Pancreas (tissue), 10 donors: Measurements from ENCODE around the gene SASS6. TPM values are rescaled to one million over a fixed set of nuclear protein-coding genes. Genes with fewer than 3 reads are reported as not detected.
A peak's percentile ranks its signal among the peaks of the same experiment; 100 is the strongest.

ENCODE experiments used
- ATAC-seq, 4 donors: fragments of 200-7000 bp; cut with Tn5 transposase; one replicate each; pipeline versions ENCODE4 v1.8.0 to v1.9.1; 2020; ENCODE audit warnings: mild to moderate bottlenecking in 4 of 4, moderate library complexity in 4 of 4
- DNase-seq, 6 donors: peaks; one replicate each; pipeline ENCODE4 v3.0.0-alpha.2; 2020
- FAIRE-seq: peaks from 2 replicates; lab custom pipeline; 2012; peaks lifted over from hg19 to GRCh38; lab: Jason Lieb, UNC
- H3K27ac ChIP-seq, 4 donors: fragments of 200-600 bp; sonication (generic); 1 replicate in 3 of 4; 2 replicates in 1 of 4; pipeline versions ENCODE4 v1.5.0 to v1.8.0; 2020
- H3K27me3 ChIP-seq, 4 donors: fragments of 200-600 bp; one replicate each; pipeline ENCODE4 v1.8.0; 2021
- H3K36me3 ChIP-seq, 3 donors: fragments of 200-600 bp; sonication (generic) in 1 of 3; one replicate each; pipeline versions ENCODE4 v1.5.0 to v1.8.0; 2020 to 2021
- H3K4me1 ChIP-seq, 3 donors: fragments of 200-600 bp; one replicate each; pipeline ENCODE4 v1.8.0; 2021
- H3K4me3 ChIP-seq, 4 donors: fragments of 200-600 bp; sonication (generic) in 2 of 4; one replicate each; pipeline versions ENCODE4 v1.5.0 to v1.8.0; 2020 to 2021
- H3K9me3 ChIP-seq, 4 donors: fragments of 200-600 bp; one replicate each; pipeline ENCODE4 v1.8.0; 2021
- WGBS, 2 donors: extraction: QIAGEN DNeasy Blood & Tissue Kit; methylation state at CpG; one replicate each; pipeline ENCODE4 v1.1.7; 2013; 5-methylcytosine and 5-hydroxymethylcytosine counted together
- intact Hi-C, 3 donors: fragments of 100-400 bp; cut with DNase I; formaldehyde crosslinking; loops; one replicate each; pipeline versions ENCODE4 v1.11.1 to v1.14.2; 2022
- polyA plus RNA-seq, 2 donors: library from polyadenylated mRNA; stranded (reverse); fragments of 200-250 nt; gene quantifications; one replicate each; pipeline ENCODE4 v1.2.3, GENCODE V29; 2013
- total RNA-seq, 6 donors: library from RNA; stranded (reverse); fragmentation: NEBNext Ultra II Directional in 4 of 6; extraction: Animal tissue kit (Norgen Biotek cat#: 25700) in 4 of 6; gene quantifications; one replicate each; pipeline versions ENCODE4 v1.2.1 to v1.2.4, GENCODE V29; 2021 to 2023
- TF ChIP-seq, protein P1 (sequence below), 4 donors: fragments of 200-600 bp; sonication (generic) in 3 of 4; IDR thresholded peaks; one replicate each; pipeline versions ENCODE4 v1.5.0 to v1.8.0; 2021; ENCODE audit warnings: antibody characterized with exemption in 4 of 4
- donor health status: healthy with polysubstance abuse.
- donor health status: DM: no; HTN: no; CAD: no; lungs with moderate emphysema.
- donor health status: DM: no; HTN: no; CAD: no.
- donor health status: control.
- donor health status: control.
- donor health status: Bipolar disorder and iron deficiency.
- donor health status: DM: yes; HTN: yes; CAD: no.
- donor health status: DM: no; HTN: no; CAD: no.
- donor health status: DM: no; HTN: no; CAD: no.
- donor health status: DM: yes; HTN: yes; CAD: no.

Gene SASS6
- total and polyA plus RNA-seq, 8 donors: 0.76 to 1.8 (median 1.3) TPM

DNA sequence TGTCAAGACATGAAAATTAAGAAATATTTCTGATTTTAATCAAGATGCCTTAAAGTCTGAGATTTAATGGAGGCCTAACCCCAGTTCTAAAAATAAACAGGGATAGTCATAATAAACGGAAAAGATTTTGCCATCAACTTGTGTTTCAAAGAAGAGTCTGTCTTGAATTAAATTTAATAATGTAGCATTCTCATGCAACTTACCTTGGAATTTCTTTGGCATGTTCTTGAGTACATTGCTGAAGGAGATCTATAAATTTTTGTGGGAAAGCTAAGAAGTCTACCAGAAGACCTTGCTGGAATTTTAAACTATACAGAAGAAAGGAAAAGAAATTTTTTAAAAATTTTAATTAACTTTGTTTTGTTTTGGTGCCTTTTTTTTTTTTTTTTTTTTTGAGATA lies 10.6 kb downstream of the SASS6 start:
- WGBS, 2 donors: 85 to 91% methylated on average over 1 of the region's 1 CpG
- Histone ChIP-seq H3K36me3 (no peaks in the 10 kb centered on the region), H3K4me3 (no peak overlapping the region), H3K4me1 (no peaks in the 10 kb centered on the region), H3K9me3 (no peaks in the 10 kb centered on the region), H3K27me3 (no peaks in the 10 kb centered on the region), H3K27ac (no peak overlapping the region)
- no peak for FAIRE-seq
- TF ChIP-seq, protein P1, sequence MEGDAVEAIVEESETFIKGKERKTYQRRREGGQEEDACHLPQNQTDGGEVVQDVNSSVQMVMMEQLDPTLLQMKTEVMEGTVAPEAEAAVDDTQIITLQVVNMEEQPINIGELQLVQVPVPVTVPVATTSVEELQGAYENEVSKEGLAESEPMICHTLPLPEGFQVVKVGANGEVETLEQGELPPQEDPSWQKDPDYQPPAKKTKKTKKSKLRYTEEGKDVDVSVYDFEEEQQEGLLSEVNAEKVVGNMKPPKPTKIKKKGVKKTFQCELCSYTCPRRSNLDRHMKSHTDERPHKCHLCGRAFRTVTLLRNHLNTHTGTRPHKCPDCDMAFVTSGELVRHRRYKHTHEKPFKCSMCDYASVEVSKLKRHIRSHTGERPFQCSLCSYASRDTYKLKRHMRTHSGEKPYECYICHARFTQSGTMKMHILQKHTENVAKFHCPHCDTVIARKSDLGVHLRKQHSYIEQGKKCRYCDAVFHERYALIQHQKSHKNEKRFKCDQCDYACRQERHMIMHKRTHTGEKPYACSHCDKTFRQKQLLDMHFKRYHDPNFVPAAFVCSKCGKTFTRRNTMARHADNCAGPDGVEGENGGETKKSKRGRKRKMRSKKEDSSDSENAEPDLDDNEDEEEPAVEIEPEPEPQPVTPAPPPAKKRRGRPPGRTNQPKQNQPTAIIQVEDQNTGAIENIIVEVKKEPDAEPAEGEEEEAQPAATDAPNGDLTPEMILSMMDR (IDR thresholded peaks at IDR 0.05): no peak
- no peak for ATAC-seq
- intact Hi-C loops: no loop called here
- DNase-seq: no peak

DNA sequence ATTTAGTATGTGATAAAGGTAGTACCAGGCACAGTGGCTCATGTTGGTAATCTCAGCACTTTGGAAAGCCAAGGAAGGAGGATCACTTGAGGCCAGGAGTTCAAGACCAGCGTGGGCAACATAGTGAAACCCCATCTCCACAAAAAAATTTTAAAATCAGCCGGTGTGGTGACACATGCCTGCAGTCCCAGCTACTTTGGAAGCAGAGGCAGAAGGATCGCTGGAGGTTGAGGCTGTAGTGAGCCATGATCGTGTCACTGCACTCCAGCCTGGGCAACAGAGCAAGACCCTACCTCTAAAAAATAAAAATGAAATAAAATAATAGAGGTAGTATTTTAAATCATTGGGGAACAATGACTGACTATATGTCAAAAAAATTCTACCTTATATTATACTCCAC lies 17.2 kb downstream of the SASS6 start:
- no peak for DNase-seq
- no peaks in the 10 kb centered on the region for H3K9me3 ChIP-seq
- H3K4me3 ChIP-seq: no peak overlapping the region
- TF ChIP-seq, protein P1 (IDR thresholded peaks at IDR 0.05): no peak
- H3K36me3 ChIP-seq: no peaks in the 10 kb centered on the region
- H3K27ac ChIP-seq: no peak overlapping the region
- 96 to 97% methylated on average over 4 of the region's 4 CpGs for WGBS, 2 donors
- H3K4me1 ChIP-seq: no peaks in the 10 kb centered on the region
- intact Hi-C loops: no loop called here
- H3K27me3 ChIP-seq: no peaks in the 10 kb centered on the region
- FAIRE-seq: no peak
- no peak for ATAC-seq

DNA sequence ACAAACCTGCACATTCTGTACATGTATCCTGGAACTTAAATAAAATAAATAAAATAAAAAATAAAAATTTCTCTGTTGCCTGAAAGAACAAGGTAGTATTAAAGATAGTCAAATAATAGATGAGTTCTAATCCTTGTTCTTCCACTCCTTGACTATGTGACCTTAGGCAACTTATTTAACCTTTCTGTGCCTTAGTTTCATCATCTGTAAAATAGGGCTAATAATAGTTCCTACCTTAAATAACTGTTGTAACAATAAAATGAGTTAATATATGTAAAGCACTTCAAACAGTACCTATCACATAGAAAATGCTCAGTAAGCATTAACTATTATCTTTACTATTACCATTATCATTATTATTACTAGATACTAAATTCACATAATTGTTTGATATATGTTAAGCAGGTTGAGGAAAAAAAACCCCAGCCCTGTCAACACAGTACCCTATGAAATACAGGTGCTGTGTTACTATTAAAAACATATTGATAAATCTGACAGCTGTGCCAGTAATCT lies 23.1 kb downstream of the SASS6 start:
- FAIRE-seq: no peak
- Histone ChIP-seq H3K27ac (no peak overlapping the region), H3K9me3 (no peaks in the 10 kb centered on the region), H3K36me3 (peaks cover 0 to 3% (median 0%) of the 10 kb centered on the region in 3 donors), H3K4me3 (no peak overlapping the region), H3K4me1 (peaks cover 0 to 4% (median 0%) of the 10 kb centered on the region in 3 donors), H3K27me3 (no peaks in the 10 kb centered on the region)
- intact Hi-C loops: no loop called here
- no peak for DNase-seq
- TF ChIP-seq, protein P1 (IDR thresholded peaks at IDR 0.05): no peak
- no peak for ATAC-seq

DNA sequence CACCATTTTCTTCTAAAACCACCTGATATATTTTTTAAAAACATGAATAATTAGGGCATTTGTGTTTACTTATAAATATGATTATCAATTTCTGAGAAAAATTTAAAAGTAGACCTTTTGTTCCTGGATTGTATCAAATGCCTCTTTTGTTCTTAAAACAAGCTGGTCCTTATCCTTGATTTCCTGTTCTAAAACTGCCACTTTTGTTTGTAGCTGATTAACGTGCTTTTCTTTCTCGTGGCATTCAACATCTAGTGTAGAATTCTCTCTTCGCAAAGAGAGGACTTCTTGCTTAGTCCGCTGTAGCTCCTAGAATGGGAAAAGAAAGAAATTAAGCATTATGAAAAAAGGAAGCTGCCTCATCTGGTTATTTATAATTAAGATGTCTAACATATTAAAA lies 25.0 kb downstream of the SASS6 start:
- FAIRE-seq: peak; percentile 49
- Histone ChIP-seq H3K4me1 (peaks cover 0 to 4% (median 0%) of the 10 kb centered on the region in 3 donors), H3K9me3 (no peaks in the 10 kb centered on the region), H3K4me3 (no peak overlapping the region), H3K27ac (no peak overlapping the region), H3K36me3 (peaks cover 0 to 3% (median 0%) of the 10 kb centered on the region in 3 donors), H3K27me3 (no peaks in the 10 kb centered on the region)
- no peak for DNase-seq
- WGBS, 2 donors: 70 to 72% methylated on average over 4 of the region's 4 CpGs
- TF ChIP-seq, protein P1 (IDR thresholded peaks at IDR 0.05): no peak
- no peak for ATAC-seq
- intact Hi-C loops: no loop called here

DNA sequence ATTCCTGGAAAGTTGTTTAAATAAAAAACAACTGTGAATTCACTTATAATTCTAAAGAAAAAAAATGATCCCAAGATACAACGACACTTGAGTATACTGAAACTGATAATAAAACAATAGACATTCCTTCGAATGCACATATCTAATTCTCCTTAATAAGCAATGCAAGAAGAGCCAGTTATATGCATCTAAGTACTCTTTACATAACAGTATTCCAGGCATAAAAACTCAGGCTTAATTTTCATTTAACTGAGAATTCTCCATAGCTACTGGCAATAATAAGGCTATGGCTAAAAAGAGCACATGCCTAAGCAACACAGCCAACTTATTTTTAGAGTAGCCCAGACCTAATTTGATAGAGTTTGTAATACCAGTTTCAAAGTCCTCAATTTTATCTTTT lies 31.2 kb downstream of the SASS6 start:
- H3K9me3 ChIP-seq: no peaks in the 10 kb centered on the region
- ATAC-seq: no peak
- 91 to 92% methylated on average over 2 of the region's 2 CpGs for WGBS, 2 donors
- no peak for DNase-seq
- no peak for FAIRE-seq
- H3K4me3 ChIP-seq: no peak overlapping the region
- H3K27me3 ChIP-seq: no peaks in the 10 kb centered on the region
- H3K4me1 ChIP-seq: no peaks in the 10 kb centered on the region
- TF ChIP-seq, protein P1 (IDR thresholded peaks at IDR 0.05): no peak
- intact Hi-C loops: no loop called here
- peaks cover 0 to 3% (median under 1%) of the 10 kb centered on the region in 3 donors for H3K36me3 ChIP-seq
- H3K27ac ChIP-seq: no peak overlapping the region
